HG03139 (cell line): ENCODE data around the gene CLINT1.
A peak's percentile ranks its signal among the peaks of the same experiment; 100 is the strongest.
"Not testable (repeated sequence)": the region's sequence is repeated elsewhere in the genome, so short reads cannot be mapped to it uniquely, and the experiment has no call there.

ENCODE experiments used
- ATAC-seq: cut with Tn5 transposase; IDR thresholded peaks from one replicate; pipeline ENCODE4 v1.9.1; 2021; ENCODE audit not compliant: unreplicated experiment

CLINT1 gene

DNA sequence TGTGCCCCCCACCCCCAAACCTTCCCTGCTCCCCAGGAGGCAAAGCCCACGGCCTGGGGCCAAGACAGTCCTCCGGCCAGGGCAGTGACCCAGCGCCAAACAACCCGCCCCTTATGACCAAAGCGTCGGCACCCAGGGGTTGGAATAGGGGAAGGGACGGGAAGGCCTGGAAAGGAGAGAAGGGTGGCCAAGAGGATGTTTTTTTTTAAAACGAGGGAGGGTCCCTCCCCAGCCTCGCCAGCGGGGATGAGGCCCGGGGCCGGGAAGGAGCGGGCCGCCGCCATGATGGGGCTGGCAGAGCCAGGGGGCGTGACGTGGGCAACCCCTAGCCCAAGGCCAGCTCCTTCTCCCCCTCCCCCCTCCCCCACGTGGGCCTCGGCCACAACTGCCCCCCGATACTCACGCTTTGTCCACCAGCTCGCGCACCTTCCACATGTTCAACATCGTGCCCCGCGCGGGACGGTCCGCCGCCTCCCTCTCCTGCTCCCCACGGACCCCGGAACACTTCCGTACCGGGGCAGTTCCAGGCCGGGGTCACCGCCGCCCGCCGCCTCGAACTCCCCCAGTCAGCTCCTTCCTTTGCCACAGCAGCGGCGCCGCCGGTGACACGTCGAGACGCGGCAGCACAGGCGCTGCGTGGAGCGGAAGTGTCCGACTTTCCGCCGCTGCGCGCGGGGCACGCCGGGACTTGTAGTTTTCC, at the start of gene CLINT1:
TSS of gene CLINT1 (minus strand) at position 619 of the 700 bp plus-strand sequence. CDS start at position 444, 175 bp downstream.
- ATAC-seq = peak; percentile 60

DNA sequence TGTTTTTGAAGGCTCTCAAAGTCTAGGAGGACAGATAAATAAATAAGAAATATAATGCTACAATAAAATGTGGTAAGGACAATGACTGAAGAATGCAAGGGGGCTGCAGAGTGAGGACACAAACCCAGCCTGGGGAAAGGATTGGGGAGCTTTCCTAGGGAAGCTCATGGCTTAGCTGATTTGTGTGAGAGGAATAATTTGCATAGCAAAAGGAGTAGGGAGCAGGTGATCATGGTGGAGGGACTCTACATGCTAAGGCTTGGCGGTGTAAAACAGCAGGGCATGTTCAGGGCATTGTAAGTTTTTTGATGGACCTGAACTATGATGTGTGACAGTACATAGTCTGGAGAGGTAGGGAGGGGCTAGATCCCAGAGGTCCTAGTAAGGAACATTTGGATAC, 49.5 kb upstream of the CLINT1 start:
- ATAC-seq = no peak

DNA sequence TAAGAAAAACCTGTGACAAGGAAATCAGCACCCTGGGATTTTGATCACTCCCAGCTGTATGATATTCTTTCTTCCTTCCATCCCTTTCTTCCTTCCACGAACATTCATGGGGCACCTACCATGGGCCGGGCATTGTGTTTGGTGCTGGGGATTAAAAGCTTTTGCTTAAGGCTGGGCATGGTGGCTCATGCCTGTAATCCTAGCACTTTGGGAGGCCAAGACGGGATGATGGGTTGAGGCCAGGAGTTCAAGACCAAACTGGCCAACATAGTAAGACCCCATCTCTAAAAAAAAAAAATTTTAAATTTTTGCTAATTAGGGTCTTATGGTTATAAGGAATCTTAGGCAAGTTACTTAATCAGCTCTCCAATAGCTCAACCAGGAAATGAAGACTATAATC, 48.5 kb upstream of the CLINT1 start:
- no peak for ATAC-seq

DNA sequence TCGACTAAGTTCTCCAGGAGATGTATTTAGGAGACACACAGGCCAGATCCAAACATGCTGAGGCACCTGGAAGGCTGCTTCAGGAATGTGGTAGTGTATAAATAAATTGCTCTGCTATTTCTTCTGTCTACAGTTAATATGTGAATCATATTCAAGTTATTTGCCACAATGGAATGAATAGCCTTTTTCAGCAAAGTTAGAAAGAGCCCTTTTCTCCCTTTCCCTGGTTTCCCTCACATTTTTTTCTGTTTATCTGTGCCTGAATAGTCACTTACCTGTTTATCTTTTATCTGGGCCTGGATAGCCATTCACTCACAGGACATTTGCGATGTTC, 44.1 kb upstream of the CLINT1 start:
- no peak for ATAC-seq

DNA sequence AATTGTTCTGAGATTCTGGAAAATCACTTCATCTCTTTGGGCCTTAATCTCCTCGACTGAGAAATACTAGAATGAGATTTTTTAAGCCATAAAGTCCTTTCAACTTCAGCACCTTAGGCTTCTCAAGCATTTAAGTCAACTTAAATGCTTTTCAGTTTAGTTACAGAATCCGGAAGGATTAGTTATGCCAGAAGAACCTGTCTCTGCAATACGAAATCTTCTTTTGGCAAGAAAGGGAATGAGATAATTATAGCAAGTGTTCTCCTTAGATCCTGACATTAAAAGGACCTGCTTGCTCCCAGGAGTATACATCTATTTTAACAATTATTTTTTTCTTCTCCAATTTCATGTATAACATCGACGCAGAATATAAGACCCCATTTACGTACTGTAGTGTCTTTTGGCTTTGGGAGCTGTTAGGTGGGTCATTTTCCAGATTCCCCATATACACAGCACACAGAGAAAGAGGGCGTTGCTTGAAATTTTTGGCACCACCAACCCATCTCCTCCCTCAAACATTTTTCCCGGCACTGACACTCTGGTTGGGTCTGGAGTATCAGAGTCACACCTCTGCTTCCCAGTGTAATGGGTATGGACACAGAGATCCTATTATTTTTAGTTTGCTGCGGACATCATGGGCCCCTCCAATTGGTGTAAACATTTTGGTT, 43.6 kb upstream of the CLINT1 start:
- no peak for ATAC-seq

DNA sequence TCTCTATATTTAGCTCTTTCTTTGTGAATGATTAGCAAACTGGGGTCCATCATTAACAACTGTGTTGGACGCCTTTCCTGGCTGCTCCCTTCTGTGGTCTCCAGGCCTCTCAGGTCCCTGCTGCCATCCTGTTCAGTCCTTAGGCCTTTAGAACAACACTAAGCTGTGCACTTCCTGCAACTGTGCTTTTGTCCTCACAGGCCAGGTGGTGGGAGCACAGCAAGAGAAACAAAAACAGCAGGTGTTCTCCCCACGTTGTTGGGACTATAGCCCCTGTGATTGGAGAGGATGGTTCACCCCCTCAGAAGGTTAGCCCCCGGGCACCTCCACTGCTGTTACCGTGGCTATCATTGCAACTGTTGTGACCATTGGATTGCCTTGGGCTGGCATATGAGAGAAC, 41.7 kb upstream of the CLINT1 start:
- ATAC-seq = peak; percentile 73

DNA sequence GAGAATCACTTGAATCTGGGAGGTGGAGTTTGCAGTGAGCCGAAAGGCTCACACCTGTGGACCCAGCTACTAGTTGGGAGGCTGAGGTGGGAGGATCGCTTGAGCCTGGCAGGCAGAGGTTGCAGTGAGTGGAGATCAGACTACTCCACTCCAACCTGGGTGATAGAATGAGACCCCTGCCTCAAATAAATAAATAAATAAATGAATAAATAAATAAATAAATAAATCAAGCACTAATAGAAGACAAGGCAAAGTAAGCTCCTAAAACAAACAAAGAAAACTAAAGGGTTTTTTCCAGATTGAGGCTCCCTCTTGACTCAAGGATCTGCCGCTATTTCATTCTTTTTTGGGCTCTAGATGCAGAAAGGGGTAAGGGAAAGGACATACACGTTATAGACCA, 34.7 kb upstream of the CLINT1 start:
- no peak for ATAC-seq

DNA sequence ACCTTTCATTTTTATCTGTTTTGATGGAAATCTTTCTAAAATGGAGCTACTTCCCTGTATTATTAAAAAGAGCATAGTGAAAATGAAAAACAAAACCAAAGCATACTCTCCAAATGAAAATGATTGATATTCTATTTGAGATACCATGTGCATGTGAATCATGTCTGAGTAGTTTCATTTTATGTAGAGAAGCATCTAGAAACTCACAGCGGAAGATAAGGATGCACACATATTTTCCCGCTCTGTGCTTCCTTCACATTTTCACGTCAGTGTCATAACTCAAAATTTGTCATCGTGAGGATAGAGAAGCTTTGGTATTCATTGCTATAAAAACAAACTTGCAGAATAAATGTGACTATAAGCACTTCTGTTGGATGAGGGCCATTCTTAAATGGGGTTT, 34.0 kb upstream of the CLINT1 start:
- no peak for ATAC-seq

DNA sequence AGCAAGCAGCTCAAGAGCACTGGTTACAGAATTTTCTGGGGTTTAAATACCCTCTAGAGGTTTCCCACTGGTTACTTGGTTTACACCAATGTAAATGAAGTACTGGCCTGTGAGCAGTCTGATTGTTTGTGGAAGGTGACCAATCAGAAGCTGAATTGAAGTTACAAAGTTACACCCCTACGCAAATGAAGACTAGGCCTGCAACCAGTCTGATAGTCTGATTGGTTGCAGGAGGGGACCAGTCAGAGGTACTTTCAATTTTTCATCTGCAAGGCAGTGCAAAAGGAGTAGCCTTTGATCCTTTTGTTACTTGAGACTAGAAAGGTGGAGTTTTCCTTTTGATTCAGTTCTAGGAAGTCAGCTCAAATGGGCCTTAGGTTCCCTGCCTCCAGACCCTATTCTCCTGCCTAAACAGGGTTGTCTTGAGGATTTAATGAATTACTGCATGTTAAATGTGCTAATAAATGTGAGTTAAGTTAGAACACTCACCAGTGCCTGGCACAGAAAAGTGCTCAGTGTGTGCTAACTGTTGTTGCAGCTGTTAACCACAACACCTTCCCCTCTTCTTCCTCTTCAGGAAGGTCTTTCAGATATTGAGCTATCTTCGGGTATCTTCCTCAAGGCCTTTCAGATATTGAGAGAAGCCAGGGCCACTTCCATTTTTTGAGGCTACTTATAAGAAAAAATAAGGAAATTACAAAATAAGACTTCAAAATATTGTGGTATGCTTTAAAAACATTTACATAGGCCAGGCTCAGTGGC, 32.1 kb upstream of the CLINT1 start:
- no peak for ATAC-seq

DNA sequence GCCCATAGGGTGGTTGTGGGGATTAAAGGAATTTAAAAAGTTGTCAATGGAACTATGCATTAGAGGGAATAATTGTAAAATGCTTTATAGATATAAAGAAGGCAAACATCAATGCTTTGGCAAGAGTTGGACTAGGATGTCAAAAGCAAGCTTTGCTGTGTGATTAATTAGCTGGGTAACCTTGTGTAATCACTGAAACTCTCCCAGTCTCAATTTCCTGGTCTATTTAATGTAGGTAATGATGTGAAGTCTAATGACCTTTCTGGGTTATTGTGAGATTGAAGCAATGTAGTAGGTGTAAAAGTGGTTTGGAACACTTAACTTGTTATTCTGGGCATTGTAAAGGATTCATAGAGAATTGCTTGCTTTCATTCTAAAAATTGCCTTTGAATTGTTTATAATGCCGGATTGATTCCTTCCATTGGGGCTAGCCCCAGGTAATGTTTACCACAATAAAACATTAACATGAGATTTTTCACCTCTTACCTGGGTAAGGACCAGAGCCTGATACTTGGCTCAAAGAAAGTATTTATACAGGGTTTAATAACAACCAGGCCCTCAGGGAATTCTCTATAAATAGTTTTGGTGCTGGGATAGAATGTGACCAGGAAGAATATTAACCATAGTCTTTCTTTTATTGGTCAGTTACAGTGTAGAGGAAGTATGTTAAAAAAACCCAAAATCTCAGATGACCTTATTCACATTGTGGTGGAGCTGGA, 30.0 kb upstream of the CLINT1 start:
- ATAC-seq = no peak

DNA sequence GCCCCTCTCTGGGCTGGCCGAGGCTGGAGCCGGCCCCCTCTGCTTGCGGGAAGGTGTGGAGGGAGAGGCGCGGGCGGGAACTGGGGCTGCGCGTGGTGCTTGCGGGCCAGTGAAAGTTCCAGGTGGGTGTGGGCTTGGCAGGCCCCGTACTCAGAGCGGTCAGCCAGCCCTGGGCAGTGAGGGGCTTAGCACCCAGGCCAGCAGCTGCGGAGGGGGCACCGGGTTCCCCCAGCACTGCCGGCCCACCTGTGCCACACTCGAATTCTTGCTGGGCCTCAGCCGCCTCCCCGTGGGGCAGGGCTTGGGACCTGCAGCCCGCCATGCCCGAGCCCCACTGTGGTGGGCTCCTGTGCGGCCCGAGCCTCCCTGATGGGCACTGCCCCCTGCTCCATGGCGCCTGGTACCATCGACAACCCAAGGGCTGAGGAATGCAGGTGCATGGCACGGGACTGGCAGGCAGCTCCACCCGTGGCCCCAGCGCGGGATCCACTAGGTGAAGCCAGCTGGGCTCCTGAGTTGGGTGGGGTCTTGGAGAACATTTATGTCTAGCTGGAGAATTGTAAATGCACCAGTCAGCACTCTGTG, 27.9 kb upstream of the CLINT1 start:
- no peak for ATAC-seq

DNA sequence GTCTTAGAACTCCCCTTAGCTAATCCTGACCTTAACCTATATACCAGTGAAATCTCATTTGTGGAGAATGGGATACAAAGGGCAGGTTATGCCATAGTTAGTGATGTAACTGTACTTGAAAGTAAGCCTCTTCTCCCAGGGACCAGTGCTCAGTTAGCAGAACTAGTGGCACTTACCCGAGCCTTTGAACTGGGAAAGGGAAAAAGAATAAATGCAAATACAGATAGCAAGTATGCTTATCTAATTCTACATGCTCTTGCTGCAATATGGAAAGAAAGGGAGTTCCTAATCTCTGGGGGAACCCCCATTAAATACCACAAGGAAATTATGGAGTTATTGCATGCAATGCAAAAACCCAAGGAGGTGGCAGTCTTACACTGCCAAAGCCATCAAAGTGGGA, 26.1 kb upstream of the CLINT1 start:
- not testable (repeated sequence) for ATAC-seq

DNA sequence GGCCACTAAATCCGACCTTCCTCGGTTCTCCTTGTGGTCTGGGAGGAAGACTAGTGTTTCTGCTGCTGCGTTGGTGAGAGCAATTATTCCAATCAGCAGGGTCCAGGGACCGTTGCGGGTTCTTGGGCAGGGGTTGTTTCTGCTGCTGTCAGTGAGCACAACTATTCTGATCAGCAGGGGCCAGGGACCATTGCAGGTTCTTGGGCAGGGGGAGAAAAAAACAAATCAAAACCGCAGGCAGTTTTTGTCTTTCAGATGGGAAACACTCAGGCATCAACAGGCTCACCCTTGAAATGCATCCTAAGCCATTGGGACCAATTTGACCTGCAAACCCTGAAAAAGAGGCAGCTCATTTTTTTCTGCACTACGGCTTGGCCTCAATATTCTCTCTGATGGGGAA, 22.6 kb upstream of the CLINT1 start:
- not testable (repeated sequence) for ATAC-seq

DNA sequence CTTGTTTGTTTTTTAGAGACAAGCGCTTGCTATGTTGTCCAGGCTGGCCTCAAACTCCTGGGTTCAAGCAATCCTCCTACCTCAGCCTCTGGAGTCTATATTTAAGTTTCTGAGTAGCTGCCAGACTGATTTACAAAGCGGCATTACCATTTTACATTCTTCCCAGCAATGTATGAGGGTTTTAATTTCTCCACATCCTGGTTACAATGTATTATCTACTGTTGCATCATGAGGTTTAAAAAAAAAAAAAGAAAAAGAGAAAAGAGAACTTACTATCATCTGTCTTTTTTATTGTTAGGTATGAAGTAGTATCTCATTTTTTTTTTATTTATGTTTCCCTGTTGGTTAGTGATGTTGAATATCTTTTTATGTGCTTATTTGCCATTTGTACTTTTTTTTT, 18.9 kb upstream of the CLINT1 start:
- no peak for ATAC-seq

DNA sequence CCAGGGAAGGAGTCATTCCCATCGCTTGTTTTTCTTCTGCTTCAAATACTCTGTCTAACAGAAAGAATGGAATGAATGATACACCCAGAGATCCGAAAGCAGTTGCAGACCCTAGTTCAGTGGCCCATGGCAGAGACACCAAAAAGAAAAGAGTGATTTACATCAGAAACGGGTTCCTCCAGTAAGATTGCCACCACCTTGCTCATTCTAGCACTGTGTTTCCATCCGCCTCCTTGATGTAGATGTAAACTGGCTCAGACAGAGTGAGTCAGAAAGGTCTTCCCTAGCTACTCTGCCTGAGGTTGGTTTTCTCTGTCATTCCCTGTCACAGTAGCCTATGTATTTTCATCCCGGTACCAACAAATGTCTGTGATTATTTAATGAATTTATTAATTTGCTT, 15.9 kb upstream of the CLINT1 start:
- no peak for ATAC-seq

DNA sequence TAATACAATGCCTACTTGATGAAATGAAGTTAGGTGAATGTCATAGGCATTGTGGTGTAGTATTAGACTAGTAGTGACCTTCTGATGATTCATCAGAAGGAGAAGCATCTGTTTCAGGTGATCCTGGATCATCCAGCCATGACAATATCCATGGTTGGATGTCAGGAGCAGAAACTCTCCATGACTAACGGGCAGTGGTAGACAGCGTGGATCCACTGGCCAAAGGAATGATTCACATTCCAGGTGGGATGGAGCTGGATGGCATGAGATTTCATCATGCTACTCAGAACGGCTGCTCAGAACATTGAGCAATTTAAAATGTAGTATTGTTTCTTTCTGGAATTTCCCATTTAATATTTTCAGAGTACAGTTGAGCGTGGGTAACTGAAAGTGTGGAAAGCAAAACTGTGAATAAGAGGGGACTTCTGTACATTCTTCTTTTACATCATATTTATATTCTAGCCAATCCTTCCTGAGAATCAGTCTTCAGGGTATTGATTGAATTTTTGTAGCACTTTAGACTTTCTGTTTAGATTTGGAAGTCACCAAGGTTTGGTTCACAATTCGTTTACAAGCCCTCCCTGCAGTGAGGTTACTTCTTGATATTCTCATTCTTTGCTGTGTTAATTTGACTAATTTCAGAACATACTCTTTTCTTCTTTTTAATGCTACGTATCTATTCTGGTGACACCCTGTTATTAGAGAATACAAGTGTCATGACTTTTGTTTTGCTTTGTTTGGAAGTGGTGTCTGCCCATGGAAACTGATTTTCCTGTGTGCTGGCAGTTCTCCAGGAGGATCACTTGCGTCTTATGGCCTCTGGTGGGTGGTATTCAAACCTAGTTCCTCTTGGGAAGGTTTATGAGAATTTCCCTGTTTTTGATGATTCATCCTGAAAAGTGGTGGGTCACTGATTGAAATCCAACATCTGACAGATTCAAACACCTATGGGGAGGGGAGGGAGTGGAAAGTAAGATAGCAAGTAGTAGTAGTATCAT, 12.2 kb upstream of the CLINT1 start:
- ATAC-seq = no peak

DNA sequence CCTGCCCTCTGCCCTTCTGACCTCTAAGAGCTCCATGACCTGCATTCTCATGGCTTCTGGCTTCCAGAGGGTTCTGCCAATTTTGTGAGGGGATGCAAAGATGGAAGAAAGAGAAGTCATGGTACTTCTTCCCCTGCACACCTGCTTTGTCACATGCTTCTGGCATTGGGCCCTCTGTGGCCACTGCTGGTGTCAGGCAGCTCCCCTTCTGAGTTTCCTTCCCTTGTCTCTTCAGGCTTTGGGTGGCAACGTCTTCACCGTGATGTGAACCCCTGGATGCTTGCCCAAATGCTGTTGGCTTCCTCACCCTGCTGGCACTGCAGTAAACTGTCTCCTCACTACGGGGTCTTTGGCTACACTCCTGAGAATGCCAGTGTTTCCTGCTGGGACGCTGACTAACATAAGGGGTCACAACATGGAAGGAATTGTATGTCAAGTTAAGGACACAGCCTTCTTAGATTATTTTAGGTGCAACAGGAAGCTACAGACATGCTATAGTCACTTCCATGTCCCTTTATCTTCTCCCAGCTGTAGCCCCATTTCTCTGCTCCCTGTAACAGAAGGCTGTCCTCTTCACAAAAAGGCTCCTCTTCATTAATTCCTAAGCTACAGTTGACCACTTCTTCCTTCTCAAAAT, 8.9 kb upstream of the CLINT1 start:
- no peak for ATAC-seq

DNA sequence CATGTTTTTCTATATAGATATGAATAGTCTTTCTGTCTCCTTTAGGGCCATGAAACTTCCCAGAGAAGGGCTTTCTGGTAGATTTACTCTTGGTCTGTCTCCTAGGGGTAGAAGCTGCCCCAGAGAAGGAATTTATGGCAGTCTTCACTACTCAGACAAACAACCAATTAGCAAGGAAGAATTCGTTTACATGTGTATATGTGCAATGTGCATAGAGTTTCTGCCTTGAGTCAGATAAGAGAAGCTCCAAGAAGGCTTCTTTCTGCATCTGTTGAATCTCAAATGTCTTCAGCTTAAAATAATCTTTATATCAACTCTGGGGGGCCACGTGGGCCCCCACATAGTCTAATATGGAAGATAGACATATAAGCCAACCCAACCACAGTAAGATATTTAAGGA, 7.6 kb upstream of the CLINT1 start:
- ATAC-seq = no peak

DNA sequence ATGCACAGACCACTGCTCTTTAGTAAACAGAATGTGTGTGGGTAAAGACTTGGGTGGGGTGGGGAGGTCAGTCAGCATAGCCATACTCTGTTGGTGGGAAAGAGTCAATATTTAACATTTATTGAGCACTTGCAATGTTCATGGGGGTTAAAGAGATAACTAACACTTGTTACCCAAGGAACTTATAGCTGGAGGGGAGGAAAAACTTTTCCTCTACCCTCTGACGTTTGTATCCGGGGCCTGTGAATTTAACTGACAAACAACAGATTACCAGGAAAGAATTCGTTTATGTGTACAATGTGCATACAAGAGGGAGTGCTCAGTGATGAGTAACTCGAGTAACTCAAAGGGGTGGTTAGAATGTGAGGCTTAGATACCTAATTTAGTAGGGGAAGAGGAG, 6.8 kb upstream of the CLINT1 start:
- ATAC-seq = no peak

DNA sequence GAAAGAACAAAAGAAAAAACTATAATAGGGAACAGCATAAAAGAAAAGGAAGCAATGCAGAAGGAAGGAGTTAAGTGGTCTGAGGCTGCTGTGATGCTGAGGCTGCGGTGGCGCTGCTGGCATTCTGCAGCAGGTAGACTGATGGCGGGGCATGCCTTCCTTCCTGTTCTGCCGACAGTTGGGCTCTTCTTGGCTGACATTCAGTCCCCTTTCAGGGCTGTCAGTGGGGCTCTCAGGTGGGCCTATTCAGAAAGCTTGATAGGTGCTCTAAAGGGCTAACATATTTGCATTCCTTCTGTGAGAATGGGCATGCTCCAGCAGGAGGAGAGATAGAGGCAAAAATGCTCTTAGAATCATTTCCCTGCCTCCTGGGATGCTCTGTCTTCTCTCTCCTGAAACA, 5.1 kb upstream of the CLINT1 start:
- ATAC-seq = no peak
